ENCODE data around the gene ENOX2.

DNA sequence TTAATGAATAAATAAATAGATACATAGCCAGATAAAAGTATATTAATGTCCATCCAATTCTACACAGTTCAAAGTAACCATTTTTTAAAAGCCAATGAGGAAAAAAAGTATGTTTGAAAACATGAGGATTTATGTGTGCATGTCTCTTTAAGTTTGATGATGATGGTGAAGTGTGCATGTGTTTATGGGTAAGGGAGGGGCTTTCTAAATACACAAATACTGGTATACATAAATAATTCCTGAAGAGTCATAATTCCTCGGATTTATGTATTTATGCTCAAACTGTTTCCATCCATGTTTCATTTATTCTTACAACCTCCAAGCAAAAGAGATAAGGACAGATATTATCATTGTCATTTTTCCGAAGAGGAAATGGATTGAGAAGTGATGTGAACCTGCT, 75.4 kb downstream of the ENOX2 start:
- TF ChIP-seq RARB (CRISPR knock-in tag; IDR thresholded peaks at IDR 0.05) (no peak), ZC3H10 (CRISPR knock-in tag; IDR thresholded peaks at IDR 0.05) (no peak), SNAI2 (CRISPR knock-in tag; IDR thresholded peaks at IDR 0.05) (no peak), ZFP3 (CRISPR knock-in tag; IDR thresholded peaks at IDR 0.05) (no peak), ARNTL (CRISPR knock-in tag; IDR thresholded peaks at IDR 0.05; ENCODE audit: borderline replicate concordance, low read depth) (no peak), ZNF8 (CRISPR knock-in tag; IDR thresholded peaks at IDR 0.05) (no peak), GLIS3 (CRISPR knock-in tag; IDR thresholded peaks at IDR 0.05) (no peak)
- TF ChIP-seq, protein P1, sequence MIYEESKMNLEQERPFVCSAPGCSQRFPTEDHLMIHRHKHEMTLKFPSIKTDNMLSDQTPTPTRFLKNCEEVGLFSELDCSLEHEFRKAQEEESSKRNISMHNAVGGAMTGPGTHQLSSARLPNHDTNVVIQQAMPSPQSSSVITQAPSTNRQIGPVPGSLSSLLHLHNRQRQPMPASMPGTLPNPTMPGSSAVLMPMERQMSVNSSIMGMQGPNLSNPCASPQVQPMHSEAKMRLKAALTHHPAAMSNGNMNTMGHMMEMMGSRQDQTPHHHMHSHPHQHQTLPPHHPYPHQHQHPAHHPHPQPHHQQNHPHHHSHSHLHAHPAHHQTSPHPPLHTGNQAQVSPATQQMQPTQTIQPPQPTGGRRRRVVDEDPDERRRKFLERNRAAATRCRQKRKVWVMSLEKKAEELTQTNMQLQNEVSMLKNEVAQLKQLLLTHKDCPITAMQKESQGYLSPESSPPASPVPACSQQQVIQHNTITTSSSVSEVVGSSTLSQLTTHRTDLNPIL (CRISPR knock-in tag; IDR thresholded peaks at IDR 0.05; ENCODE audit: low read depth): no peak

Data from SK-N-SH treated with all-trans-retinoic acid at 6 μM for 48 hours (cell line).